ENCODE results near the gene SLC7A10.
"Not testable (repeated sequence)": the region's sequence is repeated elsewhere in the genome, so short reads cannot be mapped to it uniquely, and the experiment has no call there.

The SLC7A10 gene

GRCh38 chr19:33215438-33216197, 10.0 kb downstream of the SLC7A10 start:
- DNase-seq, result no peak

- no peak for DNase-seq
Measured at GRCh38 chr19:33214596-33214995, 11.1 kb downstream of the SLC7A10 start.

- DNase-seq, result no peak
Measured at GRCh38 chr19:33212436-33213172, 13.0 kb downstream of the SLC7A10 start.

DNA sequence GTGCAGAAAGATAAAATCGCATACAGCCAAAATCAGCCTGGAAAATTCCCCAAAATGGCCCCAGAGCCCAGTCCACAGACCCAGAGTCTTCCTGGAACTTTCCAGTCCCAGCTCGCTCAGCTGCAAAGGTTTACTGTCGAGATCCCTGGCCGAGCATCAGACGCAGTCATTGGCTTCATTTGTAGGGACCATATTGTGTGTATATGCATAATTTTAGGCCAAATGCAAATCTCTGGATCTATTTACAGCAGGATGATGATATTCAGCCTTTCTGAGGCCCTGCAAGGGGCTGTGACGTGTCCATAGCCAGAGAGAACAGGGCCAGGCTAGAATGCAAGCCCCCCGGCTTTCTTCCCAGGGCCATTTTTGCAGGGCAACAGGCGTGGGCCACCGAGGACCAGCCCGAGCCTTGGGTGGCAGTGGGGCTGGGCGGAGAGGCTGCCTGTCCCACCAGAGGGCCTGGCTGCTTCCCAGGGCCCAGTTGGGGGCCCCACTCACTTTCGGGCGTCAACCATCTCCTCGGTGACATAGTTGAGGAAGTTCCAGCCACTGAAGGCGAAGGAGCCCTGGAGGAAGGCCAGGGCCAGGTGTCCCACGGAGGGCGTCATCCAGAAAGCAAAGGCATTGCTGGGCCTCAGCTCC, 13.7 kb downstream of the SLC7A10 start:
- DNase-seq, result no peak

- no peak for DNase-seq
Measured at GRCh38 chr19:33210266-33210940, 15.2 kb downstream of the SLC7A10 start.

GRCh38 chr19:33209850-33210230, 15.8 kb downstream of the SLC7A10 start:
- DNase-seq, result not testable (repeated sequence)

DNA sequence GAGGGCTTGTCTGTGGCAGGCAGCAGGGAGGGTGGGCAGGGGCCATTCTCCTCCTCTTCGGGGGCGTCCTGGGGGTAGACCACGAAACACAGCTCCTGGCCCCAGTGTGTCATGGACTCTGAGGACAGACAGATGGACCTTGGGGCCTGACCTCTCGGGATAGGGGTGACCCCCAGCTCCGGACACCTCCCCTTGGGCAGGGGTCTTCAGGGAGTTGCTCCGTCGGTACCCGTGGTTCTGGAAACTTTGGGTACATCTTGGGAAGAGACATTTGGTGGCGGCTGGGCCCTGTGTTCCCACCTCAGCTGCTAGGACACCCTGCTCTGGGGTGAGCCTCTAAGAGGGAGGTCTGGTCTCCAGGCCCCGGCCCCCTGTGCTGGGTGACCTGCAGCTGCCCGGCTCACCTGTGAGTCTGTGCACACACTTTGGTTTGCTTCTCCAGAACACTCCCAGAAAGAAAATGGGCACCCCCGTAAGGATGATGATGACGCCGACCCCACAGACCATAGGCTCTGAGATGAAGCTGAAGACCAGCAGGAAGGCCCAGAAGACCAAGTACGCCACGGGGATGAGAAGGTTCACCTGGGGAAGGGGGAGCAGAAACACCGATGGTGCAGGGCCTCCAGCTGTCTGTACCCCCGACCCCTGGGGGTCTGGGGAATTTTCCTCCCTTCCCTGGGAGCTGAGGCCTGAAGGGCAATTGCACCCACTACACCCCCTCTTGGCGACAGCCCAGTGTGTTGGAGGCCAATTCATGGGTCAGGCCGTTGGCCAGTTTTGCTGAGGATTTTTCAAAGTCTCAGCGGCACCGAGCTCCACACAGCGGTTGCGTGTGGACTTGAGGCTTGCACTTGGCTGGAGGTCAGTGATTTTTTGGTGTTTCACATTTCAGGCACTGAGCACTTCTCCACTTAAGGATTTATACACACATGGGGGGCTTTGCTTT, 16.5 kb downstream of the SLC7A10 start:
- DNase-seq, result no peak

GRCh38 chr19:33208371-33208895, 17.2 kb downstream of the SLC7A10 start:
- DNase-seq, result no peak

- no peak for DNase-seq
Measured at GRCh38 chr19:33207903-33208302, 17.7 kb downstream of the SLC7A10 start.

DNA sequence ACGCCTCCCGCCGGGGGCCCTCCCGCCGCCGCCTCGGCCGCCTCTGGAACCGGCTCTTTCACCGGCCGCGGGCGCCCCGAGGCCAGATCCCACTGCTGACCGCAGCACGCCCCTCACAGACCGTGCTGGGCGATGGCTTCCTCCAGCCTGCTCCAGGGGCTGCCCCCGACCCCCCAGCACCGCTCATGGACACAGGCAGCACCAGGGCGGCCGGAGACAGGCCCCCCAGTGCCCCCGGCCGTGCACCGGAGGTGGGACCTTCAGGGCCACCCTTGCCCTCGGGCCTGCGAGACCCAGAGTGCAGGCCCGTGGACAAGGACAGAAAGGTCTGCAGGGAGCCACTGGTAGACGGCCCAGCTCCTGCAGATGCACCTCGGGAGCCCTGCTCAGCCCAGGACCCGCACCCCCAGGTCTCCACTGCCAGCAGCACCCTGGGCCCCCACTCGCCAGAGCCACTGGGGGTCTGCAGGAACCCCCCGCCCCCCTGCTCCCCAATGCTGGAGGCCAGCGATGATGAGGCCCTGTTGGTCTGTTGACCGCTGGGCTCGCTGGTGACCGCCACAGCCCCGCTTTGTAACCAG, 18.5 kb downstream of the SLC7A10 start:
- DNase-seq, result no peak

- no peak for DNase-seq
Measured at GRCh38 chr19:33206261-33207039, 19.2 kb downstream of the SLC7A10 start.

DNA sequence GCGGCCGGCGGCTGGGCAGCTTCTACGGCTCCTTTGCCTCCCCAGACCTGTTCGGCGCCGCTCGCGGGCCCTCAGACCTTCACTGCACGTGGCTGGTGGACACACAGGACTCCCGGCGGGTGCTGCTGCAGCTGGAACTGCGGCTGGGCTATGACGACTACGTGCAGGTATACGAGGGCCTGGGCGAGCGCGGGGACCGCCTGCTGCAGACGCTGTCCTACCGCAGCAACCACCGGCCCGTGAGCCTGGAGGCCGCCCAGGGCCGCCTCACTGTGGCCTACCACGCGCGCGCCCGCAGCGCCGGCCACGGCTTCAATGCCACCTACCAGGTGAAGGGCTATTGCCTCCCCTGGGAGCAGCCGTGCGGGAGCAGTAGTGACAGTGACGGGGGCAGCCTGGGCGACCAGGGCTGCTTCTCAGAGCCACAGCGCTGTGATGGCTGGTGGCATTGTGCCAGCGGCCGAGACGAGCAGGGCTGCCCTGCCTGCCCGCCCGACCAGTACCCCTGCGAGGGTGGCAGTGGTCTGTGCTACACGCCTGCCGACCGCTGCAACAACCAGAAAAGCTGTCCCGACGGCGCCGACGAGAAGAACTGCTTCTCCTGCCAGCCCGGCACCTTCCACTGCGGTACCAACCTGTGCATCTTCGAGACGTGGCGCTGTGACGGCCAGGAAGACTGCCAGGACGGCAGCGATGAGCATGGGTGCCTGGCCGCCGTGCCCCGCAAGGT, 20.0 kb downstream of the SLC7A10 start:
- DNase-seq, result no peak

GRCh38 chr19:33205110-33205509, 20.5 kb downstream of the SLC7A10 start:
- DNase-seq, result no peak

- DNase-seq, result no peak
Measured at GRCh38 chr19:33204136-33204973, 21.3 kb downstream of the SLC7A10 start.

- no peak for DNase-seq
Measured at GRCh38 chr19:33203529-33203928, 22.1 kb downstream of the SLC7A10 start.

DNA sequence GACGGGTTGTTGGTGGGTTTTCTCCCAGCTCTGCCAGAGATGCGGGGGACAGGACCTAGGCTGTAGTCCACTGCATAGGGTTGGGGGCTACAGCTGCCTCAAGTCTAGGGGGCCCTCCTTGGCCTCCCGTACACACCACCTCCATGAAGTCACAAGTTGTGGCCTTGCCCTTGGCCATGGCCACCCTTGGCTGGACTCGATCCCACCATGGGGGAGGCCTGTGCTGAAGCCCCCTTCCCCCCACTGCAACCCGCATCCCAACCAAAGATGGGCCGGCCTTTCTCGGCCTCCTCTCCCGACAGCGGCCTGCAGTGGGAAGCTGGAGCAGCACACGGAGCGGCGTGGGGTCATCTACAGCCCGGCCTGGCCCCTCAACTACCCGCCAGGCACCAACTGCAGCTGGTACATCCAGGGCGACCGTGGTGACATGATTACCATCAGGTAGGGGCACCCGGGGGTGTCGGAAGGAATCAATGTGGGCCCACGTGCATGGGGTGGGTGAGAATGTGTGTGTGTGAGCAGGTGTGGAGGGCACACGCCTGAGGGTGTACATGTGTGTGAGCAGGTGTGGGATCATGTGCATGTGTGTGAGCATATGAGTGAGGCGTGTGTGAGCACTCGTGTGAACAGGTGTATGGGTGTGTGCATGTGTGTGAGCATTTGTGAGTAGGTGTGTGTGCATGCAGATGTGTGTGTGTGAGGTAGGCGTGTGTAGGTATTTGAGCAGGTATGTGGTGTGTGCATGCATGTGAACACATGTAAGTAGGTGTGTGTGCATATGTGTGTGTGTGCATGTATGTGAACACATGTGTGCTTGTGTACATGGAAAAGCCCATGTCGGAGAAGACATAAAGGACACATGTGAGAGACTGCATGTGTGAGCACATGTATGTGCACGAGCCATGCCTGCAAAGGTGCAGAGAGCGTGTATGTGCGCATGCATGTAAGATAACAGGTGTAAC, 22.8 kb downstream of the SLC7A10 start:
- DNase-seq, result no peak

DNA sequence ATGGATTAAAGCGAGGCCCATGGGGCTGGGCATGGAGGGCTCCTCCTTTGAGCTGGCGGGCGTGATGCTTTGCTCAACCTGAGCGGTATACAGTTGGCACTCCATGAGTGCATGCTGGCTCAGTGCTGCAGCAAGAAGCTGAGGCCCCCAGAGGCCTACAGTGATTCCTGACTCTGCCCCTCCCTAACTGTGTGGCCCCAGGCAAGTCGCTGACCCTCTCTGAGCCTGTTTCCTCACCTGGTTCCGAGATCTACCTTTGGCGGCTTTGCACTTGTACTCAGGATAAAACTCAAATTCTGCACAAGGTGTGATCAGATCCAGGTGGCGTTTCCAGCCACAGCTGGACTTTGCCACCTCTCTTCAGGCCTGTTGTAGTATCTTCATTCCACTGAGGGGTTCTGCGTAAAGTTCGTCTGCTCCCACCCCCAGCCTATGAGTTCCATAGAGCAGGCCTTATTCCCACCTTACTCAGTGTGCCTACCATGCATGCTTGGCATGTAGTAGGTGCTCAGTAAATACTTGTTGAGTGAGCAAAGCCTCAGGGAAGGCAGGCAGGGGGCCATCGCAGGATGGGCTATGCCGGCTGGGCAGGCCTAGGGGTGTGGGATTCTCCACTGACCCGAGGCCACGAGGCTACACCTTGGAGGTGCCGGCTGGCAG, 23.6 kb downstream of the SLC7A10 start:
- no peak for DNase-seq
